GM04503 (cell line): ENCODE data around the gene SPDYE18.
"Not testable (repeated sequence)": the region's sequence is repeated elsewhere in the genome, so short reads cannot be mapped to it uniquely, and the experiment has no call there.

ENCODE experiments used
- DNase-seq: peaks from one replicate; pipeline ENCODE4 v3.0.0-alpha.2; 2012; ENCODE audit warnings: low read depth

The SPDYE18 gene, protein sequence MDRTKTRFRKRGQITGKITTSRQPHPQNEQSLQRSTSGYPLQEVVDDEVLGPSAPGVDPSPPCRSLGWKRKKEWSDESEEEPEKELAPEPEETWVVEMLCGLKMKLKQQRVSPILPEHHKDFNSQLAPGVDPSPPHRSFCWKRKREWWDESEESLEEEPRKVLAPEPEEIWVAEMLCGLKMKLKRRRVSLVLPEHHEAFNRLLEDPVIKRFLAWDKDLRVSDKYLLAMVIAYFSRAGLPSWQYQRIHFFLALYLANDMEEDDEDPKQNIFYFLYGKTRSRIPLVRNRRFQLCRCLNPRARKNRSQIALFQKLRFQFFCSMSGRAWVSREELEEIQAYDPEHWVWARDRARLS

GRCh38 chr7:77062557-77062956 lies at the start of gene SPDYE18:
Gene SPDYE18 (minus strand): TSS chr7:77062558. CDS start chr7:77060512, 2,046 bp downstream.
- not testable (repeated sequence) for DNase-seq

DNA sequence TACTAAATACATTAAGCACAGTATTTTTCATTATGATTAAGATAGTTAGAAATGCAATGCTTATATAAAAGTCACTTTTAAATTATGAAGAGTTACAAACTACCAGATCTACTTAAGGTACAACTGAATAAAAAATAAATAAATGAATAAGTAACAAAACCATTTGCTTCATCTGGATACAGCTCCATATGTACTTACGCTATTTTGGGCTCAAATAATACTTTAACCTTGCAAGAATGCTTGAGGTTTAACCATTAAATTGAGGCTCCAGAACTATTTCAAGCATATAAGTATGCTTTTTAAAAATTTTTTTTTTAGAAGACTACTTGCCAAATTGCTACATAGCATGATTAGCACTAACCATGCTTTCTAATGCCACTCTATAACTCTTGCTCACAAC lies 46.0 kb upstream of the SPDYE18 start:
- not testable (repeated sequence) for DNase-seq

- DNase-seq, result not testable (repeated sequence)
Observed at GRCh38 chr7:77107659-77108058, 45.3 kb upstream of the SPDYE18 start.

DNA sequence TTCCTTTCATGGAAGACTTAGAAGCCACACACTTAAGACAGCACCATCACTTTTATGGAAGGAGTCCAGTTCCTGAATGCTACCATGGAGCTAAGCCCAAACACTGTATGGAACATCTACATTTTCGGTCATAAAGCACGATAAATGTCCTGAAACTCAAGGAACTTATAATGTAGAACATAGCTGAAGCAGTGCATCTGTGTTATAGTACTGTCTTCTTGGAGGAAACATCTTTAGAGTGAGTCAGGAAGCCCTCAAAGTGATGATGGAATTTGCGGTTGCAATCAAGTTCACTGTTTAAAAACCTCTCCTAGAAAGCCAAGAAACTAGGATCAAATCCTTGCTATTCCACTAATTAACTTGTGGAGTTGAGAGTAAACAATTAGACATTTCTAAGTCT lies 43.5 kb upstream of the SPDYE18 start:
- DNase-seq, result not testable (repeated sequence)

DNA sequence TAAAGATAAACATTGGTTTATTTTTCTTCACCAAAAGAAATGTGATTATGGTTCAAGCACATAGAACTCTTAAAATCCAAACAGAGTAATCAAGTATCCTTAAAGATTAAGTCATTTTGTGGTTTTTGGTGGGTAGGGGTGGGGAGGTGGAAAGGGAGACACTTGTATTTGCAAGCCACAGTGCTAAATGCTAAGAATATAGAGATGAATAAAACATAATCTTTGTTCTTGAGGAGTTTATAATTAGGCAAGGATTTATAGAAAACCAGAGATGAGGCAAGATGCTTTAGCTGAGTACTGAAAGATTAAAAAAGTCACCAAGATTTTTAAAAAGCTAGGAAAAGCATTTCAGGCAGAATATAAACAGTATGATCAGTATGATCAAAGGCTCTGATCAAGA lies 40.3 kb upstream of the SPDYE18 start:
- DNase-seq, result not testable (repeated sequence)

DNA sequence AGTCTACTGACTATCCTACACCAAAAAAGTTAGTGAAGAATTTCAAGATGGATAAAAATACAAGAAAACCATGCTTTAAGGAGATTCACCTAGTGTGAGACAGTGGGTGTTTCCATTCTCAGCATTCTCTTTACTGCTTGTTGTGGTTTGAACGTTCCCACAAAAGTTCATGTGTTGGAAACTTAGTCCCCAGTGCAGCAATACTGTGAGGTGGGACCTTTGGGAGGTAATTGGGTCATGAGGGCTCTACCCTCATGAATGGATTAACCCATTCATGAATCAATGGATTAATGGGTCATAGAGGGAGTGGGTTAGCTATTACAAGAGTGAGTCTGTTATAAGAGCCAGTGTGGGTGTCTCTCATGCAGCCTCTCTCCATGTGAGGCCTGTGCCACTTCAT lies 38.8 kb upstream of the SPDYE18 start:
- not testable (repeated sequence) for DNase-seq

DNA sequence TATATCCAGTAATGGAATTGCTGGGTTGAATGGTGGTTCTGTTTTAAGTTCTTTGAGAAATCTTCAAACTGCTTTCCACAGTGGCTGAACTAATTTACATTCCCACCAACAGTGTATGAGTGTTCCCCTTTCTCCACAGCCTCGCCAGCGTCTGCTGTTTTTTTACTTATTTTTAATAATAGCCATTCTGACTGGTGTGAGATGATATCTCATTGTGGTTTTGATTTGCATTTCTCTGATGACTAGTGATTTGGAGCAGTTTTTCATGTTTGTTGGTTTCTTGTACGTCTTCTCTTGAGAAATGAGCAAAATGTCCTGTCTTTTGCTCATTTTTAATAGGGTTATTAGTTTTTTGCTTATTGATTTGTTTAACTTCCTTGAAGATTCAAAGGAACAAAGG lies 38.1 kb upstream of the SPDYE18 start:
- DNase-seq, result not testable (repeated sequence)

- DNase-seq, result not testable (repeated sequence)
Observed at GRCh38 chr7:77092301-77092700, 29.9 kb upstream of the SPDYE18 start.

GRCh38 chr7:77082192-77082591 lies 19.8 kb upstream of the SPDYE18 start:
- DNase-seq, result not testable (repeated sequence)

DNA sequence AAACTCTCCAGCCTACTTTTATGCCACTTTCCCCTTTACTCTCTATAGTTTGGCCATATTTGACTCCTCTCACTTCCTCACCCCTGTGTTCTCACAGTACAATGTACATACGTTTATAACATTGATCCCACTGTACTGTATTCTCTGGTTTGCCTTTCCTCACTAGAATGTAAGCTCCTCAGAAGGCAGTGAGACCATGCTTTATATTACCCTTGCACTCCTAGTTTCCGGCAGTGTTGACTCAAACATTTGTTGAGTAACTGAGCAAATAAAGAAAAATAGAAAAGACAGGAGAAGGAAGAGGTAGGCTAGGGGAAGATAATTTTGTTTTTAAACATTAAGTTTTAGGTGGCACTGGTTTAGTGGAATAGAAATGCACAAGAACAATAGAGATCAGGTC lies 17.9 kb upstream of the SPDYE18 start:
- not testable (repeated sequence) for DNase-seq

- DNase-seq, result not testable (repeated sequence)
Observed at GRCh38 chr7:77079624-77080023, 17.3 kb upstream of the SPDYE18 start.

GRCh38 chr7:77079112-77079511 lies 16.8 kb upstream of the SPDYE18 start:
- DNase-seq, result not testable (repeated sequence)

DNA sequence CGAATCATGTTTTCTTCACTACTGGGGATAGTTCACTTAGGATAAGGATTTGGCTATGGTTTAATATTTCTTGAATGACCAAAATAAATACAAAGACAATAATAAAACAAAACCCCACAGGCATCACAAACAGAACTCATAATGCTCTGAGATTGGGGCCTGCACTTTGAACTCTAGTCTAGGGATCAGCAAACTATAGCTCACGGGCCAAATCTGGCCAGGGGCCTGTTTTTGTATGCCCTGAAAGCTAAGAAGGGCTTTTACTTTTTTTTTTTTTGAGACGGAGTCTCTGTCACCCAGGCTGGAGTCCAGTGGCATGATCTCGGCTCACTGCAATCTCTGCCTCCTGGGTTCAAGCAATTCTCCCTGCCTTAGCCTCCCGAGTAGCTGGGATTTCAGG lies 14.7 kb upstream of the SPDYE18 start:
- DNase-seq, result not testable (repeated sequence)

GRCh38 chr7:77074786-77075396 lies 12.5 kb upstream of the SPDYE18 start:
- DNase-seq, result not testable (repeated sequence)

DNA sequence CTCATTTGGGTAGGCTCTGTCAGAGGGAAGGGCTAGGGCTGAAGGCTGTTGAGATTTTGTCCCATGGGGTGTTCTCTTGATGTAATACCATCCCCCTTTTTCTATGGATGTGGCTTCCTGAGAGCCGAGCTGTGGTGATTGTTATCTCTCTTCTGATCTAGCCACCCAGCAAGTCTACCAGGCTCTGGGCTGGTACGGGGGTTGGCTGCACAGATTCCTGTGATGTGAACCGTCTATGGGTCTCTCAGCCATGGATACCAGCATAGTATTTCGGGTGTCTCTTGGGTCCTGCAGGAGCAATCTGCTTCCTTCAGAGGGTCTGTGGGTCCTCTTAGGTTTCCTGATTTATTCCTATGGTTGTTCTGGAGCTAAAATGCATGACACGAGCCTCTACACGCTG lies 8.8 kb upstream of the SPDYE18 start:
- not testable (repeated sequence) for DNase-seq

DNA sequence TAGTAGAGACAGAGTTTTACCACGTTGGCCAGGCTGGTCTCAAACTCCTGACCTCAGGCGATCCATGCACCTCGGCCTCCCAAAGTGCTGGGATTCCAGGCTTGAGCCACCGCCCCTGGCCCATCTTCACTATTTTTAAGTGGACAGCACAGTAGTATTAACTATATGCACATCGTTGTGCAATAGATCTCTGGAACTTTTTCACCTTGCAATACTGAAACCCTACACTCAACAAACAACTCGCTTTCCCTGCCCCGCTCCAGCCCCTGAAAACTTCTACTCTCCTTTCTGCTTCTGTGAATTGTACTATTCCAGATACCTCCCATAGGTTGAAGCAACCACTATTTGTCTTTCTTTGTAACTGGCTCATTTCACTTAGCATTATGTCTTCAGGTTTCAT lies 3.5 kb upstream of the SPDYE18 start:
- DNase-seq, result not testable (repeated sequence)

DNA sequence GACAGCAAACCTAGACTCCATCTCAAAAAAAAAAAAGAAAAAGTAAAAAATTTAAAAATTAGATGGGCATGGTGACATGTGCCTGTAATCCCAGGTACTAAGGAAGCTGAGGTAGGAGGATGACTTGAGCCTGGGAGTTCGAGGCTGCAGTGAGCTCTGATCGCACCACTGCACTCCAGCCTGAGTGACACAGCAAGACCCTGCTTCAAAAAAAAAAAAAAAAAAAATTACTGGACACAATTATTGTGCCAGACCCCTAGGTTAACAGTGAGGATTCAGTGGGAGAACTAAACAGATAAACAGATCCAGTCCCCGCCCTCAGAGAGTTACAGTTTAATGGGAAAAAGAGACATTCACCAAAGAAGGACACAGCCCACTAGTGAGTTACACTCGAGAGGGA lies 1.4 kb upstream of the SPDYE18 start:
- not testable (repeated sequence) for DNase-seq

- DNase-seq, result not testable (repeated sequence)
Observed at GRCh38 chr7:77032261-77032660, 30.1 kb downstream of the SPDYE18 start, which contains the start of gene SPDYE17. Gene SPDYE17 (minus strand): TSS chr7:77032361. CDS start chr7:77030570, 1,791 bp downstream.

GRCh38 chr7:77026349-77026748 lies 36.0 kb downstream of the SPDYE18 start:
- not testable (repeated sequence) for DNase-seq

DNA sequence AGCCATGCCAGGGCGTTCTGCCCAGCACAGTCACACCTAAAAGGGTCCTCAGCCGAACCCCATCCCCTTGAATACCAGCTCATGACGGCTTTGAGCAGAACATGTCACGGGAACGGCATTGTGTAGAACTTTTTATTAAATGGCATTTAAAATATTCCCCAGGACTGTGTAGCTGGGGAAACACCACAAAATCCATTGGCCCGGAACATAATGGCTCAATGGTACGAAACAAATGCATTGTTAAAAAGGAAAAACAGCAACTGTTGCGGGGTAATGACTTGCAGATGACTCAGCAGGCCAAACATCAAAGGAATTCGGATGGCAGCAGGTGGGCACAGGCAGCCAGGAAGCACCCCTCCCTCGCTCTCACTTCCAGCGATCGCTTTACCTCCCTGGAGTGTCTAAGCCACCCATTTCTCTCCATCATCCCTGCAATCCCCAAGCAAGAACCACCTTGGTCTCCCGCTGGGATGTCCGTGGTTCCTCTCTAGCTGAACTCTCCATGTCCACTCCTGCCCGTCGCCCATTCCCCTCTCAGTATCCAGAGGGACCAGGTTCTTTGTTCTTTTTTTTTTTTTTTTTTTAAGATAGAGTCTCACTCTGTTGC lies 52.2 kb downstream of the SPDYE18 start:
- DNase-seq, result peak; percentile 22

GRCh38 chr7:77008000-77008399 lies 54.4 kb downstream of the SPDYE18 start:
- peak; percentile 31 for DNase-seq
